ENCODE measurements around the gene NAT9.

GRCh38 chr17:74769856-74770497, 6.2 kb downstream of the NAT9 start:
- TF ChIP-seq, protein P1, sequence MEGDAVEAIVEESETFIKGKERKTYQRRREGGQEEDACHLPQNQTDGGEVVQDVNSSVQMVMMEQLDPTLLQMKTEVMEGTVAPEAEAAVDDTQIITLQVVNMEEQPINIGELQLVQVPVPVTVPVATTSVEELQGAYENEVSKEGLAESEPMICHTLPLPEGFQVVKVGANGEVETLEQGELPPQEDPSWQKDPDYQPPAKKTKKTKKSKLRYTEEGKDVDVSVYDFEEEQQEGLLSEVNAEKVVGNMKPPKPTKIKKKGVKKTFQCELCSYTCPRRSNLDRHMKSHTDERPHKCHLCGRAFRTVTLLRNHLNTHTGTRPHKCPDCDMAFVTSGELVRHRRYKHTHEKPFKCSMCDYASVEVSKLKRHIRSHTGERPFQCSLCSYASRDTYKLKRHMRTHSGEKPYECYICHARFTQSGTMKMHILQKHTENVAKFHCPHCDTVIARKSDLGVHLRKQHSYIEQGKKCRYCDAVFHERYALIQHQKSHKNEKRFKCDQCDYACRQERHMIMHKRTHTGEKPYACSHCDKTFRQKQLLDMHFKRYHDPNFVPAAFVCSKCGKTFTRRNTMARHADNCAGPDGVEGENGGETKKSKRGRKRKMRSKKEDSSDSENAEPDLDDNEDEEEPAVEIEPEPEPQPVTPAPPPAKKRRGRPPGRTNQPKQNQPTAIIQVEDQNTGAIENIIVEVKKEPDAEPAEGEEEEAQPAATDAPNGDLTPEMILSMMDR (conservative IDR thresholded peaks at IDR 0.05; ENCODE audit: low read depth, low read length), result no peak
- TF ChIP-seq CHD1 (IDR thresholded peaks at IDR 0.05; ENCODE audit: low read depth, low read length) (no peak), SMC3 (IDR thresholded peaks at IDR 0.05; ENCODE audit: low read depth, low read length) (no peak), POLR2A (IDR thresholded peaks at IDR 0.05; ENCODE audit: low read depth, low read length) (no peak), MAZ (IDR thresholded peaks at IDR 0.05; ENCODE audit: borderline replicate concordance, low read depth, low read length) (no peak), RFX5 (IDR thresholded peaks at IDR 0.05; ENCODE audit: low read depth, low read length) (no peak), MAFK (IDR thresholded peaks at IDR 0.05; ENCODE audit: low read depth, low read length) (no peak), RAD21 (IDR thresholded peaks at IDR 0.05; ENCODE audit: low read length) (no peak), RCOR1 (IDR thresholded peaks at IDR 0.05; ENCODE audit: insufficient replicate concordance, low read length) (no peak), FOS (IDR thresholded peaks at IDR 0.05; ENCODE audit: low read depth, low read length) (no peak), MXI1 (IDR thresholded peaks at IDR 0.05; ENCODE audit: borderline replicate concordance, low read depth, low read length) (no peak)
- TF ChIP-seq, protein P2, sequence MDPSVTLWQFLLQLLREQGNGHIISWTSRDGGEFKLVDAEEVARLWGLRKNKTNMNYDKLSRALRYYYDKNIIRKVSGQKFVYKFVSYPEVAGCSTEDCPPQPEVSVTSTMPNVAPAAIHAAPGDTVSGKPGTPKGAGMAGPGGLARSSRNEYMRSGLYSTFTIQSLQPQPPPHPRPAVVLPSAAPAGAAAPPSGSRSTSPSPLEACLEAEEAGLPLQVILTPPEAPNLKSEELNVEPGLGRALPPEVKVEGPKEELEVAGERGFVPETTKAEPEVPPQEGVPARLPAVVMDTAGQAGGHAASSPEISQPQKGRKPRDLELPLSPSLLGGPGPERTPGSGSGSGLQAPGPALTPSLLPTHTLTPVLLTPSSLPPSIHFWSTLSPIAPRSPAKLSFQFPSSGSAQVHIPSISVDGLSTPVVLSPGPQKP (IDR thresholded peaks at IDR 0.05; ENCODE audit: borderline replicate concordance, low read depth, low read length), result no peak

Measured in IMR-90 (cell line).